Liver (tissue), 9 donors: ENCODE data around the gene LRGUK. TPM values are rescaled to one million over a fixed set of nuclear protein-coding genes. Genes with fewer than 3 reads are reported as not detected.

Experiments
- DNase-seq: peaks from one replicate; pipeline ENCODE4 v3.0.0-alpha.2; 2017; ENCODE audit warnings: low spot score
- H3K27ac ChIP-seq, 2 donors: one replicate each; pipeline ENCODE4 v1.7.0; 2013; ENCODE audit warnings: inconsistent platforms in 2 of 2, low read length in 2 of 2, control low read depth in 1 of 2, low read depth in 1 of 2, mild to moderate bottlenecking in 1 of 2
- H3K27me3 ChIP-seq, 4 donors: one replicate each; pipeline versions ENCODE4 v1.6.1 to v1.7.0; 2013; ENCODE audit warnings: low read length in 3 of 4, inconsistent platforms in 1 of 4, mild to moderate bottlenecking in 1 of 4, moderate library complexity in 1 of 4; ENCODE audit not compliant: control insufficient read depth in 4 of 4, insufficient read depth in 4 of 4
- H3K36me3 ChIP-seq, 4 donors: one replicate each; pipeline versions ENCODE4 v1.6.1 to v1.7.0; 2013; ENCODE audit warnings: low read length in 3 of 4, mild to moderate bottlenecking in 3 of 4, low read depth in 1 of 4, moderate library complexity in 1 of 4; ENCODE audit not compliant: control insufficient read depth in 4 of 4, insufficient read depth in 3 of 4
- H3K4me1 ChIP-seq, 4 donors: one replicate each; pipeline versions ENCODE4 v1.6.1 to v1.7.0; 2013; ENCODE audit warnings: low read length in 3 of 4, mild to moderate bottlenecking in 3 of 4, moderate library complexity in 1 of 4; ENCODE audit not compliant: control insufficient read depth in 4 of 4, insufficient read depth in 4 of 4
- H3K4me3 ChIP-seq, 3 donors: one replicate each; pipeline versions ENCODE4 v1.6.1 to v1.7.0; 2013; ENCODE audit warnings: low read length in 3 of 3, control low read depth in 1 of 3, low read depth in 1 of 3, mild to moderate bottlenecking in 1 of 3
- H3K9ac ChIP-seq, 2 donors: one replicate each; pipeline ENCODE4 v1.7.0; 2013; ENCODE audit warnings: low read length in 2 of 2, mild to moderate bottlenecking in 2 of 2, moderate library complexity in 2 of 2, control low read depth in 1 of 2, low read depth in 1 of 2
- H3K9me3 ChIP-seq, 4 donors: one replicate each; pipeline versions ENCODE4 v1.6.1 to v1.7.0; 2013; ENCODE audit warnings: low read length in 3 of 4; ENCODE audit not compliant: control insufficient read depth in 4 of 4
- CTCF ChIP-seq: fragments of 150-350 bp; IDR thresholded peaks from 2 replicates; pipeline ENCODE4 v1.5.1; 2017; ENCODE audit warnings: improper control_type of control experiment, low read depth, low read length; ENCODE audit not compliant: missing input control
- EGR1 ChIP-seq, 2 donors: IDR thresholded peaks; 2 replicates each; pipeline ENCODE4 v1.6.1; 2016 to 2018; ENCODE audit warnings: antibody characterized with exemption in 2 of 2, low read depth in 2 of 2
- FOXA1 ChIP-seq: IDR thresholded peaks from 2 replicates; pipeline ENCODE4 v1.6.1; 2016; ENCODE audit warnings: antibody characterized with exemption
- FOXA2 ChIP-seq: IDR thresholded peaks from 2 replicates; pipeline ENCODE4 v1.6.1; 2016; ENCODE audit warnings: antibody characterized with exemption
- GABPA ChIP-seq, 2 donors: IDR thresholded peaks in 1 of 2; conservative IDR thresholded peaks in 1 of 2; 2 replicates each; pipeline ENCODE4 v1.6.1; 2016; ENCODE audit warnings: antibody characterized with exemption in 2 of 2, mild to moderate bottlenecking in 1 of 2, moderate library complexity in 1 of 2
- HNF4A ChIP-seq, 2 donors: conservative IDR thresholded peaks; 2 replicates each; pipeline ENCODE4 v1.6.1; 2016; ENCODE audit warnings: antibody characterized with exemption in 2 of 2, mild to moderate bottlenecking in 2 of 2
- HNF4G ChIP-seq: IDR thresholded peaks from 2 replicates; pipeline ENCODE4 v1.6.1; 2016; ENCODE audit warnings: antibody characterized with exemption
- JUND ChIP-seq, 2 donors: IDR thresholded peaks; 2 replicates each; pipeline ENCODE4 v1.6.1; 2016; ENCODE audit warnings: antibody characterized with exemption in 2 of 2
- MAX ChIP-seq: IDR thresholded peaks from 2 replicates; pipeline ENCODE4 v1.6.1; 2016; ENCODE audit warnings: antibody characterized with exemption
- NR2F2 ChIP-seq: IDR thresholded peaks from 2 replicates; pipeline ENCODE4 v1.6.1; 2016; ENCODE audit warnings: antibody characterized with exemption
- RAD21 ChIP-seq, 2 donors: IDR thresholded peaks; 2 replicates each; pipeline ENCODE4 v1.6.1; 2016; ENCODE audit warnings: antibody characterized with exemption in 2 of 2, mild to moderate bottlenecking in 2 of 2
- REST ChIP-seq: IDR thresholded peaks from 2 replicates; pipeline ENCODE4 v1.6.1; 2016; ENCODE audit warnings: antibody characterized with exemption, mild to moderate bottlenecking
- RXRA ChIP-seq, 2 donors: IDR thresholded peaks; 2 replicates each; pipeline ENCODE4 v1.6.1; 2017 to 2018; ENCODE audit warnings: antibody characterized with exemption in 2 of 2, mild to moderate bottlenecking in 1 of 2
- SP1 ChIP-seq: IDR thresholded peaks from 2 replicates; pipeline ENCODE4 v1.6.1; 2018; ENCODE audit warnings: antibody characterized with exemption, mild to moderate bottlenecking
- TAF1 ChIP-seq: conservative IDR thresholded peaks from 2 replicates; pipeline ENCODE4 v1.6.1; 2016; ENCODE audit warnings: antibody characterized with exemption, mild to moderate bottlenecking
- YY1 ChIP-seq: IDR thresholded peaks from 2 replicates; pipeline ENCODE4 v1.6.1; 2016; ENCODE audit warnings: antibody characterized with exemption, mild to moderate bottlenecking
- WGBS: extraction: QIAGEN DNeasy Blood & Tissue Kit; methylation state at CpG from one replicate; pipeline ENCODE4 v1.1.7; 2013; 5-methylcytosine and 5-hydroxymethylcytosine counted together
- polyA plus RNA-seq, 2 donors: library from polyadenylated mRNA; stranded (reverse) in 1 of 2; unstranded in 1 of 2; fragments of 200-250 nt in 1 of 2; fragments of >200 nt in 1 of 2; fragmentation: Nextera tagmentation in 1 of 2; extraction: Ambion mirVana in 1 of 2; gene quantifications; one replicate each; pipeline versions ENCODE4 v1.2.1 to v1.2.3, GENCODE V29; 2013 to 2015
- total RNA-seq, 2 donors: library from RNA; depleted of rRNA; stranded (reverse); fragments of >200 nt; gene quantifications; one replicate each; pipeline ENCODE4 v1.2.3, GENCODE V29; 2014
- TF ChIP-seq, protein P1 (sequence below): IDR thresholded peaks from 2 replicates; pipeline ENCODE4 v1.6.1; 2016; ENCODE audit warnings: antibody characterized with exemption
- TF ChIP-seq, protein P2 (sequence below): IDR thresholded peaks from 2 replicates; pipeline ENCODE4 v1.6.1; 2016; ENCODE audit warnings: antibody characterized with exemption
- donor health status: healthy.
- donor health status: healthy.
- donor health status: healthy.
- donor health status: healthy.
- donor health status: healthy.

The LRGUK gene
- total and polyA plus RNA-seq, 4 donors = 0.03 to 0.50 (median 0.12) TPM

DNA sequence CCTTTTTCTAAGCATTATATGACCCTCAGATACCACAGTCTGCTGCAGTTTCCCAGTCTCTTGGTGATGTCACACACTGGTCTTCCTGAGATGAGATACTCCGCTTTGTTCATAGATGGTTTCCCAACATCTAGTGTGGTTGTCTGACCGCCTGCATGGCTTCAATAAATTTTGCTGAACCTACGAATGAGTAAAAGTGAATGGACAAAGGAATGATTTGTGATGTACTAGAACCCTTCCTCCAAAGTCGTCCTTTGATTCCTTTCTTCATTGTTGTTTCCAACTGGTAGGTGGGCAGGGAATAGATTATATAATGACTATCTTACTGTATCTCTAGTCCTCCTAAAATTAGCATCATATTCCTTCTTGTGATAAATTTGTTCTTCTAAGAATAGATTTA, 107.1 kb downstream of the LRGUK start:
- no peaks in the 10 kb centered on the region for H3K27me3 ChIP-seq
- WGBS = 85% methylated on average over 4 of the region's 4 CpGs
- H3K4me1 ChIP-seq = no peaks in the 10 kb centered on the region
- H3K36me3 ChIP-seq = no peaks in the 10 kb centered on the region
- H3K9me3 ChIP-seq = peaks cover 4 to 16% (median 5%) of the 10 kb centered on the region in 4 donors
- no peak overlapping the region for H3K9ac ChIP-seq
- no peak for DNase-seq
- no peak overlapping the region for H3K4me3 ChIP-seq
- H3K27ac ChIP-seq = no peak overlapping the region
- no peak for TF ChIP-seq SP1
- TF ChIP-seq HNF4G = no peak
- TF ChIP-seq REST = no peak
- TF ChIP-seq NR2F2 = no peak

DNA sequence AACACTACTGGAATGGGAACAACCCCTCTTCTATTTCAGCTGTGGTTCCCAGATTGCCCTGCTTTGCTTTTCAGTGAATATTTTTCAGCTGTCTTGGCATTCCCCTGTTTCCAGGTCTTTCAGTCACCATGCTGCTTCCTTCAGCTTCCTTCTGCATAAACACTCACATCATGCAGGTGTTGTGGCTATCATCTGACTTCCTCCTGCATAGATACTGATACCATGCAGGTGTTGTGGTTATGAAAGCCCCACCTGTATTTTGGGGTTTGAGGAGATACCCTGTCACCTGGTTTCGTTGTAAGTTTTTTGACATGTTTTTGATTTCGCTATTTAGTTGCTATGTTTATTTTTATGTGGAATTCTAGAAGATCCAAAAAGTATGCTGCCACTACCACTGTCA, 118.1 kb downstream of the LRGUK start:
- no peak overlapping the region for H3K9ac ChIP-seq
- WGBS = 94% methylated on average over 2 of the region's 2 CpGs
- TF ChIP-seq YY1 (no peak), NR2F2 (no peak), HNF4A (conservative IDR thresholded peaks at IDR 0.05) (no peak), RAD21 (IDR thresholded peaks at IDR 0.05) (no peak), REST (no peak), GABPA (IDR thresholded peaks at IDR 0.05 in 1 of 2, conservative IDR thresholded peaks at IDR 0.05 in 1 of 2) (no peak), MAX (no peak), EGR1 (IDR thresholded peaks at IDR 0.05; ENCODE audit: low read depth in 2 of 2) (no peak), FOXA2 (no peak), FOXA1 (no peak), RXRA (IDR thresholded peaks at IDR 0.05) (no peak), SP1 (no peak), JUND (IDR thresholded peaks at IDR 0.05) (no peak), HNF4G (no peak), TAF1 (no peak), CTCF (no peak)
- TF ChIP-seq, protein P1, sequence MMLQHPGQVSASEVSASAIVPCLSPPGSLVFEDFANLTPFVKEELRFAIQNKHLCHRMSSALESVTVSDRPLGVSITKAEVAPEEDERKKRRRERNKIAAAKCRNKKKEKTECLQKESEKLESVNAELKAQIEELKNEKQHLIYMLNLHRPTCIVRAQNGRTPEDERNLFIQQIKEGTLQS = no peak
- TF ChIP-seq, protein P2, sequence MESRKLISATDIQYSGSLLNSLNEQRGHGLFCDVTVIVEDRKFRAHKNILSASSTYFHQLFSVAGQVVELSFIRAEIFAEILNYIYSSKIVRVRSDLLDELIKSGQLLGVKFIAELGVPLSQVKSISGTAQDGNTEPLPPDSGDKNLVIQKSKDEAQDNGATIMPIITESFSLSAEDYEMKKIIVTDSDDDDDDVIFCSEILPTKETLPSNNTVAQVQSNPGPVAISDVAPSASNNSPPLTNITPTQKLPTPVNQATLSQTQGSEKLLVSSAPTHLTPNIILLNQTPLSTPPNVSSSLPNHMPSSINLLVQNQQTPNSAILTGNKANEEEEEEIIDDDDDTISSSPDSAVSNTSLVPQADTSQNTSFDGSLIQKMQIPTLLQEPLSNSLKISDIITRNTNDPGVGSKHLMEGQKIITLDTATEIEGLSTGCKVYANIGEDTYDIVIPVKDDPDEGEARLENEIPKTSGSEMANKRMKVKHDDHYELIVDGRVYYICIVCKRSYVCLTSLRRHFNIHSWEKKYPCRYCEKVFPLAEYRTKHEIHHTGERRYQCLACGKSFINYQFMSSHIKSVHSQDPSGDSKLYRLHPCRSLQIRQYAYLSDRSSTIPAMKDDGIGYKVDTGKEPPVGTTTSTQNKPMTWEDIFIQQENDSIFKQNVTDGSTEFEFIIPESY = no peak

More for the DNA sequence above, 118.1 kb downstream of the LRGUK start:
- H3K4me1 ChIP-seq = no peaks in the 10 kb centered on the region
- no peaks in the 10 kb centered on the region for H3K36me3 ChIP-seq
- no peaks in the 10 kb centered on the region for H3K9me3 ChIP-seq
- DNase-seq = no peak
- H3K27me3 ChIP-seq = no peaks in the 10 kb centered on the region
- no peak overlapping the region for H3K4me3 ChIP-seq
- H3K27ac ChIP-seq = no peak overlapping the region
